MM.1S (cell line): ENCODE results near the gene TKT.

Experiments used
- DNase-seq: peaks from one replicate; pipeline ENCODE4 v3.0.0-alpha.2; 2015
- H2AFZ ChIP-seq: fragments of 300-600 bp; sonication (generic); 2 replicates; pipeline ENCODE4 v1.6.0; 2016; ENCODE audit warnings: antibody characterized with exemption, low read length
- H3F3A ChIP-seq: fragments of 300-600 bp; sonication (generic); 2 replicates; pipeline ENCODE4 v1.6.1; 2016; ENCODE audit warnings: mild to moderate bottlenecking, antibody characterized with exemption, low read length, moderate library complexity, mixed read lengths; ENCODE audit not compliant: insufficient read depth
- H3K27ac ChIP-seq: fragments of 300-600 bp; sonication (generic); 2 replicates; pipeline ENCODE4 v1.5.1; 2016; ENCODE audit warnings: mild to moderate bottlenecking, low read length
- H3K27me3 ChIP-seq: fragments of 300-600 bp; sonication (generic); replicated peaks from 2 replicates; pipeline ENCODE4 v1.6.0; 2016; ENCODE audit warnings: low read length; ENCODE audit not compliant: insufficient read depth
- H3K36me3 ChIP-seq: fragments of 300-600 bp; sonication (generic); replicated peaks from 2 replicates; pipeline ENCODE4 v1.6.1; 2016; ENCODE audit warnings: mild to moderate bottlenecking, low read length, mixed read lengths; ENCODE audit not compliant: insufficient read depth
- H3K4me1 ChIP-seq: fragments of 300-600 bp; sonication (generic); 2 replicates; pipeline ENCODE4 v1.6.1; 2016; ENCODE audit warnings: low read length, mixed read lengths
- H3K4me2 ChIP-seq: fragments of 300-600 bp; sonication (generic); 2 replicates; pipeline ENCODE4 v1.6.0; 2016; ENCODE audit warnings: low read depth, low read length
- H3K4me3 ChIP-seq: fragments of 300-600 bp; sonication (generic); 2 replicates; pipeline ENCODE4 v1.5.1; 2016; ENCODE audit warnings: low read length, mixed read lengths
- H3K79me2 ChIP-seq: fragments of 300-600 bp; sonication (generic); 2 replicates; pipeline ENCODE4 v1.6.1; 2016; ENCODE audit warnings: mixed run types, low read length, mixed read lengths
- H3K9ac ChIP-seq: fragments of 300-600 bp; sonication (generic); 2 replicates; pipeline ENCODE4 v1.6.1; 2016; ENCODE audit warnings: low read length, mixed read lengths
- H3K9me2 ChIP-seq: fragments of 300-600 bp; sonication (generic); replicated peaks from 2 replicates; pipeline ENCODE4 v1.6.1; 2016; ENCODE audit warnings: mild to moderate bottlenecking, low read length, mixed read lengths; ENCODE audit not compliant: insufficient read depth
- H3K9me3 ChIP-seq: fragments of 300-600 bp; sonication (generic); replicated peaks from 2 replicates; pipeline ENCODE4 v1.6.1; 2016; ENCODE audit warnings: mild to moderate bottlenecking, low read length, mixed read lengths; ENCODE audit not compliant: insufficient read depth
- H4K20me1 ChIP-seq: fragments of 300-600 bp; sonication (generic); 2 replicates; pipeline ENCODE4 v1.6.1; 2016; ENCODE audit warnings: mild to moderate bottlenecking, low read length, moderate library complexity, mixed read lengths; ENCODE audit not compliant: insufficient read depth
- CTCF ChIP-seq: fragments of 300-600 bp; sonication (generic); IDR thresholded peaks from 2 replicates; pipeline ENCODE4 v1.5.1; 2016; ENCODE audit warnings: antibody characterized with exemption, low read length, mixed read lengths
- EZH2 ChIP-seq: fragments of 300-600 bp; sonication (generic); optimal IDR thresholded peaks from 2 replicates; pipeline ENCODE3; 2017; ENCODE audit warnings: low read depth, mild to moderate bottlenecking, antibody characterized with exemption, low read length, mixed read lengths
- EZH2phosphoT487 ChIP-seq: fragments of 300-600 bp; sonication (generic); IDR thresholded peaks from 2 replicates; pipeline ENCODE4 v1.6.1; 2018; ENCODE audit warnings: antibody characterized with exemption, low read length

TKT gene

DNA sequence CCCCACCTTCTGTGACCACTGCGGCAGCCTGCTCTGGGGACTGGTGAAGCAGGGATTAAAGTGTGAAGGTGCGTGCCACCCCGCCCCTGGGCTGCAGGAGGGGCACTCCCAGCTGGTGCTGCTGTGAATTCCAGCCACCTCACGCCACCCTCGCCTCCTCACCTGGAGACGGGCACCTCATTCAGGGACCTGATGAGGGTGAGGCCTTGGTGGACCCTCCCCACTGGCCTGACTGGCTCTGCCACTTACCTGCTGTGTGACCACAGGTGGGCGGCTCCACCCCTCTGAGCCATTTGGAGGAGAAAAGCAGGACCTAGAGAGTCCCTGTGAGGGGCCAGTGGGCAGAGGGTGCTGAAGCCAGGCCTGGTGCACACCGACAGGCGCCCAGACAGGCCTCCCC is 72.3 kb downstream of the TKT start:
- Histone ChIP-seq H4K20me1 (no peaks in the 10 kb centered on the region), H3K9me3 (no peaks in the 10 kb centered on the region), H3K9ac (no peak overlapping the region), H3K4me1 (peaks cover 6% of the 10 kb centered on the region), H3K27ac (no peak overlapping the region), H3K27me3 (no peaks in the 10 kb centered on the region), H3K9me2 (no peaks in the 10 kb centered on the region), H2AFZ (no peak overlapping the region), H3K4me2 (no peak overlapping the region), H3F3A (no peaks in the 10 kb centered on the region), H3K4me3 (no peak overlapping the region), H3K36me3 (no peaks in the 10 kb centered on the region), H3K79me2 (no peaks in the 10 kb centered on the region)
- no peak for TF ChIP-seq CTCF
- no peak for DNase-seq

- Histone ChIP-seq H3K79me2 (no peaks in the 10 kb centered on the region), H3K9ac (no peak overlapping the region), H3K9me3 (no peaks in the 10 kb centered on the region), H3K4me1 (peaks cover 6% of the 10 kb centered on the region), H3K4me2 (no peak overlapping the region), H2AFZ (no peak overlapping the region), H3K36me3 (no peaks in the 10 kb centered on the region), H3K9me2 (no peaks in the 10 kb centered on the region), H3K27ac (no peak overlapping the region), H3F3A (no peaks in the 10 kb centered on the region), H3K4me3 (no peak overlapping the region), H4K20me1 (no peaks in the 10 kb centered on the region), H3K27me3 (no peaks in the 10 kb centered on the region)
- TF ChIP-seq EZH2phosphoT487, result no peak
- TF ChIP-seq EZH2, result no peak
- TF ChIP-seq CTCF, result no peak
- DNase-seq, result no peak
These were observed 73.0 kb downstream of the TKT start for GRCh38 chr3:53182764-53183355.

- H3F3A ChIP-seq, result no peaks in the 10 kb centered on the region
- TF ChIP-seq EZH2 (no peak), EZH2phosphoT487 (no peak), CTCF (no peak)
- H3K9ac ChIP-seq, result no peak overlapping the region
- DNase-seq, result no peak
- H3K36me3 ChIP-seq, result no peaks in the 10 kb centered on the region
- H4K20me1 ChIP-seq, result no peaks in the 10 kb centered on the region
- H3K4me2 ChIP-seq, result no peak overlapping the region
- no peaks in the 10 kb centered on the region for H3K9me3 ChIP-seq
- no peak overlapping the region for H3K27ac ChIP-seq
- no peaks in the 10 kb centered on the region for H3K9me2 ChIP-seq
- H3K79me2 ChIP-seq, result peaks cover under 1% of the 10 kb centered on the region
- H3K4me3 ChIP-seq, result no peak overlapping the region
- no peaks in the 10 kb centered on the region for H3K27me3 ChIP-seq
- peaks cover 12% of the 10 kb centered on the region for H3K4me1 ChIP-seq
- no peak overlapping the region for H2AFZ ChIP-seq
These were observed 74.3 kb downstream of the TKT start for GRCh38 chr3:53181528-53181927.
